ENCODE results near the gene WIF1.

GRCh38 chr12:65126482-65126881, 5.4 kb upstream of the WIF1 start:
- TF ChIP-seq E2F1 (CRISPR knock-in tag; IDR thresholded peaks at IDR 0.05) (no peak), ATF1 (CRISPR knock-in tag; IDR thresholded peaks at IDR 0.05) (no peak), CTCF (IDR thresholded peaks at IDR 0.05) (no peak), JUN (CRISPR knock-in tag; IDR thresholded peaks at IDR 0.05) (no peak)
- TF ChIP-seq, protein P1, sequence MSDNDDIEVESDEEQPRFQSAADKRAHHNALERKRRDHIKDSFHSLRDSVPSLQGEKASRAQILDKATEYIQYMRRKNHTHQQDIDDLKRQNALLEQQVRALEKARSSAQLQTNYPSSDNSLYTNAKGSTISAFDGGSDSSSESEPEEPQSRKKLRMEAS (CRISPR knock-in tag; IDR thresholded peaks at IDR 0.05) = no peak

Data from WTC11 (cell line).